Colon (tissue), 2 donors: ENCODE data around the gene ZPR1.
"Not testable (repeated sequence)": the region's sequence is repeated elsewhere in the genome, so short reads cannot be mapped to it uniquely, and the experiment has no call there.

Source experiments
- FAIRE-seq: peaks from 2 replicates; lab custom pipeline; 2012; peaks lifted over from hg19 to GRCh38; lab: Jason Lieb, UNC
- donor health status: control.
- donor health status: control.

Gene ZPR1

DNA sequence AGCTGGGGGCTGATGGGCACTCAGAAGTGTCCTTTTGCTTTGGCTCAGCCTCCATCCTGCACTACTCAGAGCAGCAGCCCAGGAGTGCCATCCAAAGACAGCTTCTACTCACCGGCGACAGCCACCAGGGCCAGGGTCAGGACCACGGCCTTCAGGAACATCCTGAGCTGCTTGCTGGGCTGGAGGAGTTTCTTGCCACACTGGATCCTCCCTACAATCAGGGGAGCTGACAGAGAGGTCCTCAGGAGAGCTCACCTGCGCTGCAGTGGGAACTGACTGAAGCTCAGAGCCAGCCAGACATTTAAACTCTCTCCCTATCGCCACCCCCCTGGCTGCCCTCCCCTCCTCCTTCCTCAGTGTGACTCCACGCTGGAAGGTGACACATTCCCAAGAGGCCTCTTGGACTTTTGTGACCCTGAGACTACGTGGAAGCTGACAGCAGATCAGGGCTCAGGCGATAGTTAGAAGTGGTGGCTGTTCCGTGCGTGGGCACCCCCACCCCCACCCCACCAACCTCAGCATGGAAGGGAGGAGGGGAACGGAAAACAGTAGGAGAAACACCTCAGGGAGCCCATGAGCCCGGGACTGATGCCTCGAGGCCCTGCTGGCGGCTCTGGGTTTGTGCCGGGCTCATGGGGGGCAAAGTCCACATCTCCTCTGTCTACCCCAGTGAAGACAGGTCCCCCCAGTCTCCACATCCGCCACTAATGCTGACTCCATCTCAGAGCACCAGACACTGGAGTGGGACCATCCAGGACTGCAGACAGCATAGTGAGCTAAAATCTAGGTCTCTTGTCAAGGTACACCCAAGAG lies 35.4 kb upstream of the ZPR1 start, which contains the start of gene APOA4:
Gene APOA4 (minus strand): TSS at position 274 of the 813 bp plus-strand sequence. CDS start 113 bp downstream, at position 161.
- FAIRE-seq, result no peak

DNA sequence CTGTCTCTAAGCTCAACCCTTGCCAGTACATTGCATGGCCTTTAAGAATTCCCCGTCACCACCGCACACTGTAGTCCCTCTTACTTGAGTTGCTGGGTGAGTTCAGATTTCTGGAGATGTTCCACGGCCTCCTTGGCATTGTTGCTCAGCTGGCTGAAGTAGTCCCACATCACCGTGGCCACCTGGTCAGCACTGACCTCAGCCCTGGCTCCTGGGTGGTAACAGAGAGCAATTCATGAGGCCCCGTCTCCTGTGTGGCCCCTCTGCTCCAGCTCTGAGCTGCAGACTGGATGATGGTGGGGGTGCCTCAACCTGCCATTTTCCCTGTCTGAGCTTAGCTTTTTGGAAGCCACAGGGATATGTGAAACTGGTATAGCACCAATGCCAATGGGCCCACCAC lies 34.8 kb upstream of the ZPR1 start:
- FAIRE-seq, result no peak

DNA sequence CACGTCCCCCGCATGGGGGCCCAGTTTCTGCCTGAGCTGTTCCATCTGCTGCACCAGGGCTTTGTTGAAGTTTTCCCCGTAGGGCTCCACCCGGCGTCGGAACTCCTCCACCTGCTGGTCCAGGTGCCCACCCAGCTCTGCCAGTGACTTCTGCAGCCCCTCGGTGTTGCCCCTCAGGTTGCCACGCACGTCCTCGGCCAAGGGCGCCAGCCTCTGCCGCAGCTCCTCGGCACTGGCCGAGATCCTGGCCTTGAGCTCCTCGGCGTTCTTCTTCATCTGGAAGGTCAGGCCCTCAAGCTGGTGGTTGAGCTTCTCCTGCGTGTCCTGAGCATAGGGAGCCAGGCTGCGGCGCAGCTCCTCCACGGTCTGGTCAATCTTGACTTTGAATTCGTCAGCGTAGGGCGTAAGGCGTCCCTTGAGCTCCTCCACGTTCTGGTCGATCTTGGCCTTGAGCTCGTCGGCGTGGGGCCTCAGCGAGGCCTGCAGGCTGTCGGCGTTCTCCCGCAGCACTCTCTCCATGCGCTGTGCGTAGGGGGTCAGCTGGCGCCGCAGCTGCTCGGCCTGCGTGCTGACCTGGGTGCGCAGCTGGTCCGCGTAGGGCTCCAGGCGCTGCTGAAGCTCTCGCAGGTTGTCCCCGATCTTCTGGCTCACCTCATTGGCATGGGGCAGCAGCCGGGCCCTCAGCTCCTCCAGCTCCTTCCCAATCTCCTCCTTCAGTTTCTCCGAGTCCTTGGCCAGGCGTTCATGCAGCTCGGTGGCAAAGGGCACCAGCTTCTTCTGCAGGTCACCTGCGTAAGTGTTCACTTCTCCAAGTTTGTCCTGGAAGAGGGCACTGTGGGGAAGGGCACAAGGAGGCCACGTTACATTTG lies 33.5 kb upstream of the ZPR1 start:
- FAIRE-seq, result no peak

DNA sequence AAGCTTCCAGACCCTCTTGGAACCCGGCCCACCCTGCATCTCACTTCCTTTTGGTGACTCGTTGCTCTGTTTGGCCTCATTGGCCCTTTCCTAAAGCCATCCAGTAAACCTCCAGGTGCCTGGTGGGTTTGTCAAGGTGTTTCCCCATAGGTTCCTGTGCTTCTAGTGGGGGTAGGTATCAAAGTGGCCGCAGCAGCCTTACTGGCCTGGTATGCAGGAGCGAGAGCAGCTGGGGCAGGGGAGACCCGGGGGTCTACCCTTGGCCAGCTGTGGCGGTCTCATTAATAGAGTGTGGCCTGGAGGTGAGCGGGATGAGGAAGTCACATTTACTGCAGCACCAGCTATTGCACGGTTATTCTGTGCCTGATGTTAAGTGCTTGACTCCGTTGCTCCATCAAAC lies 31.2 kb upstream of the ZPR1 start:
- no peak for FAIRE-seq

DNA sequence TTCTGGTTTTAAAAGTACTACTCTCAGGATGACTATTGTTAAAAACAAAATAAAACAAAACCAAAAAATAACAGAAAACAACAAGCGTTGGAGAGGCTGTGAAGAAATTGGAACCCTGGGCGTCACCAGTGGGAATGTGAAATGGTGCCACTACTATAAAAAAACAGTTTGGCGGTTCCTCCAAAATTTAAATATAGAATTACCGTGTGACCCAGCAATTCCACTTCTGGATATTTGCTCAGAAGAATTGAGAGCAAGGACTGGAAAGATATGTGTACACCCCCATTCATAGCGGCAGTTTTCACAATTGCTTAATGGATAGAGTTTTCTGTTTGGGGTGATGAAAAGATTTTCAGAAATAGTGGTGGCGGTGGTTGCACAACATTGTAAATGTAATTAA lies 26.7 kb upstream of the ZPR1 start:
- no peak for FAIRE-seq

DNA sequence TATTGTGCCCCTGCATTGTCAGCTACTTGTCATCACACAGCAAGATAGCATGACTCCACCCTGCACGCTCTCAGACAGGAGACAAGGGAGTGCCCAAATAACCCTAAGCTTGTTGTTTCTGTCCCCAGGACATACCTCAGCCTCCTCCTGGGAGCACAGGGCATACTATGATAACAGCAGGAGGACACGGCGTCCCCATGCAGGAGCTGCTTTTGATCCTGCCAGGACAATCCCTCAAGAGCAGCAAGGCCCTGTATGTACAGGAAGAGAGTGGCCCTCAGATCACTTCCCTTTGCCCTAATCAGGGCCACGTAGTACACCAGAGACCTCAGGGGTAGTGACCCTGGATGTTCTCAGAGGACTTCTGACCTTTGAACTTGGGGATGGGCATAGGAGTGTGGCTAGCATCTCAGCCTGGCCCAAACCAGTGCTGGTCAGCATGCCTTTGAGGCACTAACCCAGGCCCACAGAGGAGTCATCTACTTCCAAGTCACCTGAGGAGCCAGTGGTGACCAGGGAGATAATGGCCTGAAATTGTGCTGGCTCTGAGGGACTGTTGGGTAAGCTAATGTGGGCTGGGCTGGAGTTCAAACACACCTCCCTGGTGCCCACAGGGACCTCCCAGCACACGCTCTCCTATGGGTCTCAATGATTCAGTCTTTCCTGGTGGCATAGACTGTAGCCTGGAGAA lies 26.1 kb upstream of the ZPR1 start:
- no peak for FAIRE-seq

DNA sequence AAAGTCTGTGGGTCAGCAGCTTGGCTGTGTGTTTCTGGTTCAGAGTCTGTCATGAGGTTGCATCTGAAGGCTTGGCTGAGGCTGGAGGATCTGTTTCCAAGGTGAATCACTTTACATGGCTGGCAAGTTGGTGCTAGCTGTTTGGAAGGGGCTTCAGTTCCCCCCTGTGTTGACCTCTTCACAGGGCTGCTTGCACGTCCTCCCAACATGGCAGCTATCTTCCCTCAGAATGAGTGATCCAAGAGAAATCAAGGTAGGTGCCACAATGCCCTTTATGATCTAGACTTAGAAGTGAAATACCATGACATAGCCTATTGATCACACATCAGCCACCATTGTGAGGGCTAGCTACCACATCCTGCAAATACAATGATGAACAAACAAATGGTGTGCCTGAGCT lies 25.3 kb upstream of the ZPR1 start:
- no peak for FAIRE-seq

DNA sequence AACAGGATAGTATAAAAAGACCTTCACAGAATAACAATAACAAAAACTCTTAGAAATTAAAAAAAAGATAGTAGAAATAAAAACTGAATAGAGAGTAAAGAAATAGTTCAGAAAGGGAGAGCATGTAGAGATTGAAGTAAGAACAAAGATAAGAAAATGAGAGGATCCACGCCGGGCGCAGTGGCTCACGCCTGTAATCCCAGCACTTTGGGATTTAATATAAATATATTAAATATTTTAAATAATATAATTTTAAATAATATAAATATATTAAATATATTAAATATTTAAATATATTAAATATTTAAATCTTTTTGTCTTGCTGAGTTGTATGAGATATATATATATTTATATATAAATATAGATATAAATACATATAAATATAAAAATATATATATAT lies 24.3 kb upstream of the ZPR1 start:
- FAIRE-seq, result peak; percentile 99

DNA sequence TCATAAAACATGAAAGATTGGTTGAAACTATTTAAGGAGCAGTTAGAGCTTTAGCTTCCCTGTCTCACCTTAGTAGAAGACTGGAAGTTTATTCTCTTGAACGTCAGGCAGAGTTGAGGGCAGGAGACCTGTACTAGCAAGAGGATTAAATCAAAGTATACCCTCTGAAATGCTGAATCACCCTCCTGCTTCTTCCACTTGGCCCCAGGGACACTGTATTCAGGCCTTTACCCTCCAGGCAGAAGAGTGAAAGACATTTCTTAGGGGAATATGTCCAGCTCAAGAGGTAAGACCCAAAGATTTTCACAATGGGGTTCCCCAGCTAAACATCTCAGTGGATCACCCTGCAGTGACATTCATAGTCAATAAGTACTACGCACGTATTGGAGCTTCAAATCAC lies 23.4 kb upstream of the ZPR1 start:
- no peak for FAIRE-seq

DNA sequence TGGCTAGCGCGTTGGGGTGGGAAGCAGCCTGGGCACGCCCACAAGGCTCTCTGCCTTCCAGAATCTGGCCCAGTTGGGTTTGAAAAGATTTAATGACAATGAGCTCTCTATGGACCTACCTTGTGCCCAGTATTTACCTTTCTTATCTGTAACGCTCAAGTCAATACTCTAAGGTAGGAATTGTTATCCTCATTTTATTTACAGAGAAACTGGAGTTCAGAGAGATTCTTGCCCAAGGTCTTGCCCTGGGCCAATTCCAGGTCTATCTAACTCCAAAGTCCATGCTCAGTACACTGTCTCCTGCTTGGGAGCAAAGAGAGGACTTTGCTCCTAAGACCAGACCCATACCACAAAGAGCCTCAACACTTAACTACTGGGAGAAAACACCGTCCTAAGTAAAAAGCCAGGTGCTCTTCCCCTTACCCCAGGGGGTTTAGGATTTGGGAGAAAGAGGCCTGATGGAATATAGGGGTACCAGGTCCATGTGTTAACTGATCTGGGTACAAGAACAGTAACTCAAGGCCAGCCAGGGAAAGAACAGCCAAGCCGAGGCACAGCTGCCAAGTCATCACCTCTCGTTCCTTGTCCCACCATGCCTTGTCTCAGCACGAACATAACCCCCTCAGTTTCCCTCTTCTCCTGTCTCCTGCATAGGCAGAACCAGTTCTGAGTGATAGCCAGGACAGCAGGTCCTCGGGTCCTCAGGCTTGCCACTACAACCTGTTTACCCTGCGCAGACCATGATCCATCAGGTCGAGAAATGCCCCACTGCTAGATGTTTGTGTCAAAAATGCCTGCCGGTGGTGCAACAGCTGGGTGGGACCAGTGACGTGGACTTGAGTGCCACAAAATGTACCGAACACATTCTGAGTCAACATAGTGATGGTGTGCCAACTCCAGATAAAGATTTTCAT lies 20.7 kb upstream of the ZPR1 start:
- FAIRE-seq, result no peak

DNA sequence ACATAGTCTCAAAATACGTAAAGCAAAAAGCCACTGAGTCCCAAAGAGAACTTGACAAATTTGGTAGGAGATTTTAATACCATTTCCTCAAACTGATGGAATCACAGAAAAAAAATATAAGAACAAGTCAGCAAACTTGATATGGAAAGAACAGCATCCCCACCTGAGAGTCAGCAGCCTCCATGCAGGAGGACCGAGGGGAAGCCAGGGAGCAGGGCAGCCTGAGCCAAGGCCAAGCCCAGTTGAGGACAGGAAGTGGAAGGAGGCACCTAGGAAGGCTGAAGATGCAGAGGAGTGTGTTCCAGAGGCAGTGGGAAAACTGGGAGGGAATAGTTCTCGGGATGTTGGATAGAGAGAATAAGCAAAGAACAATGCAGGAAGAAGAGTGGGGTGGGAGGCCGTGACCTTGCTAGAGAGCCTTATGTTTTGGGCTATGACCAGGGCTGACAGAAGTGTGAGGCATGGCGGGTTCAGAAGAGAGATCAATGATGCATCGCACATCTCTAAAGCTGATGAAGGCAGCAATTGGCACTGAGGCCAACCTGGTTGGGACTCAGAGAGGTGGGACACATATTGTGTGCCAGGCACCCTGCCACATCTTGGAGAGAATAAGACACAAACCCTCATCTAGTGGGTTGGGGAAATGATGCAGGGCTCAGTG lies 19.9 kb upstream of the ZPR1 start:
- FAIRE-seq, result no peak

DNA sequence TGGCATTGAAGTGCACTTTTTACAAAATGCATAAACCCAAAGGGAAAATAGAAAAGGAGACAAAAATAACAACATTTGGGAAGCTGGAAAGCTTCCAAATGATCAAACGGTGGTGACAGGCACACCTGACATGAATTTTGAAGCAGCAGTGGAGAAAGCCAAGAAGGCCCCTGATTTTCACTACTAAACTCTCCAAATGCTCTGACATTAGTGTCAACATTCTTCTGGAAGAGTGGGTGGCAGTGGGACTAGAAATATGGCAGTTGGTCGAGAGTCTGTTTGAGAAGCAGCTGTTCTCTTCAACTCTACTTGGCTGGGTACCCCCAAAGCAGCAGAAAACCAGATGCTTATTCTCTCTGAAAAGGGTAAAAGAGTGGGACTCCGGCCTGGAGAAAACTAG lies 16.2 kb upstream of the ZPR1 start:
- FAIRE-seq, result no peak

DNA sequence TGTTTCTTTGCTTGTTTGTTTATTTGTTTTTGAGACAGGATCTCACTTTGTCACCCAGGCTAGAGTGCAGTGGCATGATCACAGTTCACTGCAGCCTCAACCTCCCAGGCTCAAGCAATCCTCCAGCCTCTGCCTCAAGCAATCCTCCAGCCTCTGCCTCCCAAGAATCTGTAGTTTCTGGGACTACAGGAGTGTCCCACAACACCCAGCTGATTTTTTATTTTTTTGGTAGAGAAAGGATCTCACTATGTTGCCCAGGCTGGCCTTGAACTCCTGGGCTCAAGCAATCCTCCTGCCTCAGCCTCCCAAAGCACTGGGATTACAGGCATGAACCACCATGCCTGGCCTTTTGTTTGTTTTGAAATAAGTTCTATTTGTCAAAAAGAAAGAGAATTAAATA lies 13.8 kb upstream of the ZPR1 start:
- not testable (repeated sequence) for FAIRE-seq

DNA sequence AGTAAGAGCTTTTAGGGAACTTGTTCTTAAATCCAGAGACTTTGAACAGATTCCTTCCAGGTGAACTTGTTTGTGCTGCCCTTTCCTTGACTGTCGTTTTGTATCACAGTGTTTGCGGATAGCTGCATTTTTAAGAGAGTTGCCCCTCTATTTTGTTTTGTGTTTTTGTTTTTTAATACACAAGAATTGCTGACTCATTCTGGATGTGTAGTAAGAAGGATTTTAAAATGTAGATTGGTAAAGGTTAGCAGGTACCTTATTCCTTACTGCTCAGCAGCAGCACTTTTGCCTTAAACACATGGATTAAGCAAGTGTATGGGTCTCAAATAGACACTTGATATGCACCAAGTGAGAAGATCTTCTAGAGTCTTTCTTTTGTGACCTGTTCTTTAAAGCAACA lies 12.8 kb upstream of the ZPR1 start:
- no peak for FAIRE-seq

DNA sequence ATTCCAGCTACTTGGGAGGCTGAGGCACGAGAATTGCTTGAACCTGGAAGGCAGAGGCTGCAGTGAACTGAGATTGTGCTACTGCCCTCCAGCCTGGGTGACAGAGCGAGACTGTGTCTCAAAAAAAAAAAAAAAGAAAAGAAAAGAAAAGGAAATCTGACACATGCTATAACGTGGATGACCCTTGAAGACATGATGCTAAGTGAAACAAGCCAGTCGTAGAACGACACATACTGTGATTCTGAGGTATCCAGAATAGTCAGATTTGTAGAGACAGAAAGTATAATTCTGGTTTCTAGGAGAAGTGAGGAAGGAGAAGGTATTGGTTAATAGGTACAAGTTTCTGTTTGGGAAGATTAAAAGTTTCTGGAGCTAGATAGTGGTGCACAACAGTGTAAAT lies 10.5 kb upstream of the ZPR1 start:
- FAIRE-seq, result no peak

DNA sequence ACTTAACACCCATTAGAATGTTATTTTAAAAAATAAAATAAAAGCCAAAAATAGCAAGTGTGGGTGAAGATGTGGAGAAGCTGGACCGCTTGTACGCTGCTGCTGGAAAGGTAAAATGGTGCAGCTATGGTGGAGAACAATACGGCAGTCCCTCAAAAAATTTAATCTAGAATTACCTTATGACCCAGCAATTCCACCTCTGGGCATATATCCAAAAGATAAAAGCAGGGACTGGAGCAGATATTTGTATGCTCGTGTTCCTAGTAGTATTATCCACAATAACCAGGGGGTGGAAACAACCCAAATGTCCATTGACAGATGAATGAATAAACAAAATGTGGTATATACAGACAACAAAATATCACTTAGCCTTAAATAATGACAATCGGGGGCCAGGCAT lies 10.0 kb upstream of the ZPR1 start:
- no peak for FAIRE-seq

DNA sequence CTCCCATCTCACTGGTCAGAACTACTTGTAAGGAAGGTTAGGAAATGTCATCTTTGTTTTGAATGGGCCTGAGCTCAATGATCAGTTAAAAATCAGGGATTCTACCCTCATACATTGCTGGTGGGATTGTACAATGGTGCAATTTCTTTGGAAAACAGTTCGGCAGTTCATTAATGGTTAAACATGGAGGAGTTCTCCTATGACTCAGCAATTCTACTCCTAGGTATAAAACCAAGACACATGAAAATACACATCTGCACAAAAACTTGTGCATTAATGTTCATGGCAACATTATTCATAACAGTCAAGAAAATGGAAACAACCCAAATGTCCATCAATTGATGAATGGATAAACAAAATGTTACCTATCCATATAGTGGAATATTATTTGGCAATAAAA lies 8.7 kb upstream of the ZPR1 start:
- no peak for FAIRE-seq

DNA sequence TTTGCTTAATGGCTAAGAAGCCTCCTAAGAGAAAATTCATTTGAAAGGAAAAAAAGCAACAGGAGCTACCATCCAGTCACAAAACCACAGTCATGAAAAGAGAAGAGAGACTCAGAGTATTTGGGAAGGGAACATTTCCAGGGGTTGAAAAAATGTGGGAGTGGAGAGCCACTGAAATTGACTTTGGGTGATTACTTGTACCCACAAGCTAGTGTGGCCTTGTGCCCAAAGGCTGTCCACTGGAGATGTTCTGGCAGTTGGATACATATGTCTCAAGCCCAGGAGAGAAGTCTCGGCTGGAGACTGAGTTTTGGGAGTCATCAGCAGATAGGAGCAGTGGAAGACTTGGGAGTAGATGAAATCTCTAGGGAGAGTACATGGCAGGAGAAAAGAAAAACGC lies 7.0 kb upstream of the ZPR1 start:
- FAIRE-seq, result no peak

DNA sequence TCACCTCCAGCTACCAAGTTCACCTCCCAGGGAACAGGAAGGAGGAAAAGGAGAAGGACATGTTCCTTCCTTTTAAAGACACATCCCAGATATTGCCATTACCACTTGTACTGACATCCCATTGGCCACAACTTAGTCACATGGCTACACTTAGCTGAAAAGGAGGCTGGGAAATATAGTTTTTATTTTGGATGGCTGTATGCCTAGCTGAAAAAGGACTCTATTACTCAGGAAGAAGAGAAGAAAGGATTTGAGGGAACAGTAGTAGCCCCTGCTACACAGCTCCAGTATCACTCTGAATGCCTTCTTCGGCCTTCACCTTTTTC lies 5.9 kb upstream of the ZPR1 start:
- no peak for FAIRE-seq

DNA sequence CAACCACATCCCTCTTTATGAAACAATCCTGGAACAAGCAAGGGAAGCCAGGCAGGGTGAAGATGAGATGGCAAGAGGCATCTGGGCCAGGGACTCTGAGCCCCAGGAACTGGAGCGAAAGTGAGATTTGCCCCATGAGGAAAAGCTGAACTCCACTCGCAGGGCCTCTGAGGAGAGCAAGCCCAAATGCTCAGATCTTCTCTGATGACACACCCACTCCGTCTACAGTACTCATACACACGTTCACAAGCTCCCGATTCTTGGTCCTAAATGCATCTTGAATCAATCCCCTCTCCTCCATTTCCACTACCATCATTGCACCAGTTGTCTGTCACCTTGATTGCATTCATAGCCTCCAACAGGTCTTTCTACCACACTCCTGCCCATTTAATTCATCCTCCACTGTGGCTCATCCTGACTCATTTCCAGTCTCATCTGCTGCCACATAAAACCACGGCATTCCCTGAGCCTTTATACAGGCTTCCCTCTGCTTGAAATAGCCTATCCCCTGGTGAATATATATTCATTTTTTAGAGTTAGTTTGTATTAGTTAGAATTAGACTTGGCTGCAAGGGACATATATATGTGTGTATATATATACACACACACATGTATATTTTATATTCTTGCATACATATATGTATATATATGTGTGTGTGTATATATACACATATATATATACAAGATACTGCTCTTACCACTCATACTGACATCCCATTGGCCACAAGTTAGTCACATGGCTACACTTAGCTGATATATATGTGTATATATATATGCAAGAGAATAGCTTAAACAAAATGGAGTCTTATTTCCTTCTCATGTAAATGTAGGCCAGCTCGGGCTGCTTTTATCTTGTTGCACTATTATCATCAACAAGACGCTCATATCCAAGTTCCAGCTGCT lies 5.3 kb upstream of the ZPR1 start:
- no peak for FAIRE-seq
